AG09319 (cell line): ENCODE measurements around the gene ARHGAP26.

Source experiments
- DNase-seq: peaks from one replicate; pipeline ENCODE4 v3.0.0-alpha.2; 2010; ENCODE audit warnings: low read depth; ENCODE audit errors: extremely low read depth
- TF ChIP-seq, protein P1 (sequence below): IDR thresholded peaks from 2 replicates; pipeline ENCODE4 v1.5.1; 2011; ENCODE audit warnings: low read depth, mild to moderate bottlenecking, inconsistent platforms, low read length, moderate library complexity

Gene ARHGAP26

DNA sequence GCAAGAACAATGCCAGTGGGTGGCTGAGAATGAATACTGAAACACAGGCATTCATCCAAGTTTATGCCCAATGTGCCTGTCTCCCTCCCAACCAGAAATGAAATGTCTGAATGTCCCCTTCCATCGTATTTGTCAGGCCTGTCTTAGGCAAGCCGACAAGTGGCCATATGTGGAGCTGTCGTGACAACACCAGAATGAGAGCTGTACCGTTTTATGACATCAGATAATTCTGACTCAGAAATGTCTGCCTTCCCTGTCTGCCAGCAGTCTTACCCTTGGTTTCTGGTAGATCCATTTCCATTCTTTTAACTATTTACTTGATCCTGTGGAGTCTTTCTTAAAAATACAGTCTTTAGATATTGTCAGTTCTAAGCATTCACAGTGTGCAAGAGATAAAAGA is 421.5 kb downstream of the ARHGAP26 start:
- DNase-seq, result no peak
- TF ChIP-seq, protein P1, sequence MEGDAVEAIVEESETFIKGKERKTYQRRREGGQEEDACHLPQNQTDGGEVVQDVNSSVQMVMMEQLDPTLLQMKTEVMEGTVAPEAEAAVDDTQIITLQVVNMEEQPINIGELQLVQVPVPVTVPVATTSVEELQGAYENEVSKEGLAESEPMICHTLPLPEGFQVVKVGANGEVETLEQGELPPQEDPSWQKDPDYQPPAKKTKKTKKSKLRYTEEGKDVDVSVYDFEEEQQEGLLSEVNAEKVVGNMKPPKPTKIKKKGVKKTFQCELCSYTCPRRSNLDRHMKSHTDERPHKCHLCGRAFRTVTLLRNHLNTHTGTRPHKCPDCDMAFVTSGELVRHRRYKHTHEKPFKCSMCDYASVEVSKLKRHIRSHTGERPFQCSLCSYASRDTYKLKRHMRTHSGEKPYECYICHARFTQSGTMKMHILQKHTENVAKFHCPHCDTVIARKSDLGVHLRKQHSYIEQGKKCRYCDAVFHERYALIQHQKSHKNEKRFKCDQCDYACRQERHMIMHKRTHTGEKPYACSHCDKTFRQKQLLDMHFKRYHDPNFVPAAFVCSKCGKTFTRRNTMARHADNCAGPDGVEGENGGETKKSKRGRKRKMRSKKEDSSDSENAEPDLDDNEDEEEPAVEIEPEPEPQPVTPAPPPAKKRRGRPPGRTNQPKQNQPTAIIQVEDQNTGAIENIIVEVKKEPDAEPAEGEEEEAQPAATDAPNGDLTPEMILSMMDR, result no peak

- no peak for DNase-seq
- TF ChIP-seq, protein P1, result no peak
These were observed 422.2 kb downstream of the ARHGAP26 start for GRCh38 chr5:143192191-143192900.

GRCh38 chr5:143194206-143194605 is 424.0 kb downstream of the ARHGAP26 start:
- TF ChIP-seq, protein P1, result no peak
- DNase-seq, result no peak

GRCh38 chr5:143194713-143195112 is 424.5 kb downstream of the ARHGAP26 start:
- DNase-seq, result no peak
- TF ChIP-seq, protein P1, result no peak

DNA sequence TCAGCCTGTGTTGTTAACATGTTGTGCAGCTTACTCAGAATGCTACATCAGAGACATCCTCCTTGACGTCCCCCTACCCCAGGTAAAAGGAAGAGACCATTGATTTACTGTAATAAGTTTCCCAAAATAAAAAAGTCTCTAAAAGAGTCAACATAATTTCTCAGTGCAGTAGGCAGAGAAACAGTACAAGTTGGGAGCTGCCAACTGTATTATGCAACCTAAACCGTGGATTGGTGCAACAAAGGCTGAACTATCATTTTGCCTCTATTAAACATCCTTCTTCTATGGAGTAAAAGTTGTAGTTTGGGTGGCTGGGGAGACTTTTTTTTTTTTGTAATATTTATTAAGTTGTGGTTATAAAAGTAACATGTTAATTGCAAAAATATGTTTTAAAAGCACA is 425.3 kb downstream of the ARHGAP26 start:
- DNase-seq, result no peak

GRCh38 chr5:143196601-143197259 is 426.6 kb downstream of the ARHGAP26 start:
- DNase-seq, result no peak
- TF ChIP-seq, protein P1, result no peak

More for the DNA sequence above, 425.3 kb downstream of the ARHGAP26 start:
- TF ChIP-seq, protein P1, result no peak

DNA sequence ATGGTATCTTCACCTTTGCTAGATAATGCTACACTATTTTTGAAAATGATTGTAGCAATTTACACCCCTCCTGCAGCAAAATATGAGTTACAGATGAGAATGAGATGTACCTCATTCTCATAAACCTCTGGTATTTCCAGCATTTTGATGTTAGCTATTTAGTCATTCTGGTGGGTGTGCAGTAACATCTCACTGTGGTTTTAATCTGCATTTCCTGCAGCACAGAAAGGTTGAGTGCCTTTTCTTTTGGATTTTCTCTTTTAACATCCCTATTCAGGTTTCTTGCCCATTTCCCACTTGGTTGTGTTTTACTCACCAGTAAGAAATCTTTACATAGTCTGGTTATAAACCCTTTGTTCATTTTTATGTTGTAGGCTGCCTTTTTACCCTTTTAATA is 427.1 kb downstream of the ARHGAP26 start:
- no peak for DNase-seq

More for the DNA sequence above, 427.1 kb downstream of the ARHGAP26 start:
- TF ChIP-seq, protein P1, result no peak
